ENCODE measurements around the gene RFC2. TPM values are rescaled to one million over a fixed set of nuclear protein-coding genes. Genes with fewer than 3 reads are reported as not detected.
"Not testable (repeated sequence)": the region's sequence is repeated elsewhere in the genome, so short reads cannot be mapped to it uniquely, and the experiment has no call there.

Gene RFC2
- polyA plus RNA-seq, 1 experiment: 22.1 TPM

DNA sequence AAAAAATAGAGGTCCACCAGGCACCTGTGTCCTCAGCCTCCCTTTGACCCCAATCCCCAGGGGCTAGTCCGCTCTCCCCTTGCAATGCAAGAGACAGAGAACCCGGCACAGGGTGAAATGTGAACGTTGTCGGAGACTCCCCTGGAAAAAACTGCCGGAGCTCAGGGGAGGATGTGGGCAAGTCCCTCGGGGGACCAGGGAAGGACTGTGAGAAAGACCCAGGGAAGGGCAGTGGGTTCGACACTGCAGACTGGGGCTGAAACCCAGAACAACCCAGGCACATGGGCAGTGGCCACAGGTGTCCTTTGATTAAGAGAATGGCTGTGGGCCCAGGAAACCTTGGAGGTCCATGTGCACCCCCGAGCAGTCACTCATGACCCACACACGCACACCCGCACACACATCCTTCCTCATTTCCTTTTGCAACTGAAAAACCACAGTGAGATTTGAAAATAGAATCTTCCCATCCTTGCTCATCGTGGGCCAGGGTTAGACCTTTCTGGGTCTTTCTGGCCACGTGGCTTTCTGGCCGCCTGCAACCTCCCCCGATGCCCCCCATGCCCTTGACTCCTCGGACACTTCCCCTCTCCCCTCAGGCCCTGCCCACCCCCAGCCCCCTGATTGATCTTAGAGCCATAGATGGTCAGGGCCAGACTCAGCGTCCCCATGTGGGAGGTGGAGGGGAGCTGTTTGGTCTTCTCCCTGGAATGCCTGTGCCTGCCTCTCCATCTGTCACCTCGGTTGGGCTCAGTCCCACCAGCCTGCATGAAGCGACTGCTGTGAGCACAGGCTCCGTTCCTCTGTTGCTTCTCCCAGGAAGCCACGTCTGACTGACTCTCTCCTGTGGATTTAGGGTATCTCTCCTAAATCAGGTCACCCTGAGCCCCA, 36.5 kb downstream of the RFC2 start:
- ChIA-PET CTCF (interaction anchor here (3.0 kb wide), 1 partner anchor 11 kb away, joined by 19 read pairs; no protein-coding TSS in a partner anchor), POLR2A (no interaction called here)
- TF ChIP-seq, protein P1, sequence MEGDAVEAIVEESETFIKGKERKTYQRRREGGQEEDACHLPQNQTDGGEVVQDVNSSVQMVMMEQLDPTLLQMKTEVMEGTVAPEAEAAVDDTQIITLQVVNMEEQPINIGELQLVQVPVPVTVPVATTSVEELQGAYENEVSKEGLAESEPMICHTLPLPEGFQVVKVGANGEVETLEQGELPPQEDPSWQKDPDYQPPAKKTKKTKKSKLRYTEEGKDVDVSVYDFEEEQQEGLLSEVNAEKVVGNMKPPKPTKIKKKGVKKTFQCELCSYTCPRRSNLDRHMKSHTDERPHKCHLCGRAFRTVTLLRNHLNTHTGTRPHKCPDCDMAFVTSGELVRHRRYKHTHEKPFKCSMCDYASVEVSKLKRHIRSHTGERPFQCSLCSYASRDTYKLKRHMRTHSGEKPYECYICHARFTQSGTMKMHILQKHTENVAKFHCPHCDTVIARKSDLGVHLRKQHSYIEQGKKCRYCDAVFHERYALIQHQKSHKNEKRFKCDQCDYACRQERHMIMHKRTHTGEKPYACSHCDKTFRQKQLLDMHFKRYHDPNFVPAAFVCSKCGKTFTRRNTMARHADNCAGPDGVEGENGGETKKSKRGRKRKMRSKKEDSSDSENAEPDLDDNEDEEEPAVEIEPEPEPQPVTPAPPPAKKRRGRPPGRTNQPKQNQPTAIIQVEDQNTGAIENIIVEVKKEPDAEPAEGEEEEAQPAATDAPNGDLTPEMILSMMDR (IDR thresholded peaks at IDR 0.05; ENCODE audit: insufficient read depth, low read depth, low read length): no peak
- Histone ChIP-seq H3K36me3 (ENCODE audit: control insufficient read depth, insufficient read depth, low read length) (no peaks in the 10 kb centered on the region), H3K4me3 (ENCODE audit: low read depth, low read length) (no peak overlapping the region), H3K27me3 (ENCODE audit: control insufficient read depth, insufficient read depth, low read length) (no peaks in the 10 kb centered on the region)
- DNase-seq (ENCODE audit: low read depth): no peak

DNA sequence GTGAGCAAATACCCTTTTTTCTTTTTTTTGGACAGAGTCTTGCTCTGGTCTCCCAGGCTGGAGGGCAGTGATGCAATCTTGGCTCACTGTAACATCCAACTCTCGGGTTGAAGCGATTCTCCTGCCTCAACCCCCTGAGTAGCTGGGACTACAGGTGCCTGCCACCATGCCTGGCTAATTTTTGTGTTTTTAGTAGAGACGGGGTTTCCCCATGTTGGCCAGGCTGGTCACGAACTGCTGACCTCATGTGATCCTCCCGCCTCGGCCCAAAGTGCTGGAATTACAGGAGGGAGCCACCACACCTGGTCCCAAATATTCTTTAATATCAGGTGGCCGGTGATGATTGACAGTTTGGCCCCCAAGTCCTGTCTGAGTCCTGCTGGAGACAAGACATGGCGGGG, 37.8 kb downstream of the RFC2 start:
- TF ChIP-seq, protein P1 (IDR thresholded peaks at IDR 0.05; ENCODE audit: insufficient read depth, low read depth, low read length): no peak
- H3K27me3 ChIP-seq (ENCODE audit: control insufficient read depth, insufficient read depth, low read length): no peaks in the 10 kb centered on the region
- no peak overlapping the region for H3K4me3 ChIP-seq (ENCODE audit: low read depth, low read length)
- ChIA-PET POLR2A (no interaction called here), CTCF (interaction anchor here (3.0 kb wide), 1 partner anchor 9 kb away, joined by 19 read pairs; no protein-coding TSS in a partner anchor)
- DNase-seq (ENCODE audit: low read depth): no peak
- no peaks in the 10 kb centered on the region for H3K36me3 ChIP-seq (ENCODE audit: control insufficient read depth, insufficient read depth, low read length)

DNA sequence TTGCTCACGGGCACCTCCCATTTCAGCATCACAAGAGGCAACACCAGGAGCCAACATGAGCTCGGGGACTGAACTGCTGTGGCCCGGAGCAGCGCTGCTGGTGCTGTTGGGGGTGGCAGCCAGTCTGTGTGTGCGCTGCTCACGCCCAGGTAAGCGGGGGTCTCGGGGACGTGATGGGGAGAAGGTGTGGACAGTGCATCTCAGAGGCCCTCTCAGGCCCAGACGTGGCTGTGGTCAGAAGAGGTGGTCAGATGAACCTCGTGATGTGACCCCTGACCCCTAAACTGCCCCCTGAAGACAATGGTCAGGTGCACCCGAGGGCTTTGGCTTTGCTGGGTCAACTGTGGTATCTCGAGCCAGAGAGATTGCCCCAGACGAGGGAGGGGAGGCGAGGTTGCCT, 38.3 kb downstream of the RFC2 start:
- ChIA-PET CTCF (interaction anchor here (3.0 kb wide), 1 partner anchor 9 kb away, joined by 19 read pairs; no protein-coding TSS in a partner anchor), POLR2A (no interaction called here)
- H3K4me3 ChIP-seq (ENCODE audit: low read depth, low read length): no peak overlapping the region
- no peaks in the 10 kb centered on the region for H3K27me3 ChIP-seq (ENCODE audit: control insufficient read depth, insufficient read depth, low read length)
- DNase-seq (ENCODE audit: low read depth): no peak
- TF ChIP-seq, protein P1 (IDR thresholded peaks at IDR 0.05; ENCODE audit: insufficient read depth, low read depth, low read length): no peak
- no peaks in the 10 kb centered on the region for H3K36me3 ChIP-seq (ENCODE audit: control insufficient read depth, insufficient read depth, low read length)

DNA sequence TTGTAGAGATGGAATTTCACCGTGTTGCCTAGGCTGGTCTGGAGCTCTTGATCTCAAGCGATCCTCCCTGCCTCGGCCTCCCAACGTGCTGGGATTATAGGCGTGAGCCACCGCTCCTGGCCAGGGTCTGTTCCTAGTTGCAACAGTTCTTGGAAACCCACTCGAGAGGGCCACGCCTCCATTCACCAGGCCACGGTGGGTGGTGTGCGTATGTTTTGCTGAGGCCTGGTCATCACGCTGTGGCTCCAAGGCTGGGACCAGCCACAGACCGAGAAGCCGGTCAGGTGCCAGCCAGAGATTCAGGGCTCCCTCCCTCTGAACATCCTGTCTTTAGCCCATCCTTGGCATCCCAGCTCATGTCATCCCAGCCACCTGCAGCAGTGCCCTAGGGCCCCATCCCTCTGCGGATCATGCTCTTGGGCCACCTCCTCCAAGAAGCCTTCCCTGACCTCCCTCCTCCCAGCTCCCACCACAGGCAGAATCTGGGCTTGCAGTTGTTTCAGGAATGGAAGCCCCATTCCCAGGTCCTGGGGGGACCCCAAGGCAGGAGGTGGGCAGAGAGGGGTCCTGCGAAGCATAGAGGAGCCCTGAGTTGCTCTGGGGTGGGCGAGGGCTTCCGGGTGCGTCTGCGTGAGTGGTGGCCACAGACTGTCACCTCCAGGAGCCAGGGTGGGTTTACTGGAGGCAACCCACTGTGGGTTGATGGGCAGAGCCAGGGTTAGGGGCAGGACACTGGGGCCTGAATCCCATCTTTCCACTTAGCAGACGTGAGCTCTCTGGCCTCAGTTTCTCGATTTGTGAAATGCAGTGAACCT, 39.2 kb downstream of the RFC2 start:
- H3K4me3 ChIP-seq (ENCODE audit: low read depth, low read length): no peak overlapping the region
- H3K36me3 ChIP-seq (ENCODE audit: control insufficient read depth, insufficient read depth, low read length): no peaks in the 10 kb centered on the region
- no peak for DNase-seq (ENCODE audit: low read depth)
- POLR2A ChIA-PET: no interaction called here
- TF ChIP-seq, protein P1 (IDR thresholded peaks at IDR 0.05; ENCODE audit: insufficient read depth, low read depth, low read length): no peak
- CTCF ChIA-PET: no interaction called here
- no peaks in the 10 kb centered on the region for H3K27me3 ChIP-seq (ENCODE audit: control insufficient read depth, insufficient read depth, low read length)

DNA sequence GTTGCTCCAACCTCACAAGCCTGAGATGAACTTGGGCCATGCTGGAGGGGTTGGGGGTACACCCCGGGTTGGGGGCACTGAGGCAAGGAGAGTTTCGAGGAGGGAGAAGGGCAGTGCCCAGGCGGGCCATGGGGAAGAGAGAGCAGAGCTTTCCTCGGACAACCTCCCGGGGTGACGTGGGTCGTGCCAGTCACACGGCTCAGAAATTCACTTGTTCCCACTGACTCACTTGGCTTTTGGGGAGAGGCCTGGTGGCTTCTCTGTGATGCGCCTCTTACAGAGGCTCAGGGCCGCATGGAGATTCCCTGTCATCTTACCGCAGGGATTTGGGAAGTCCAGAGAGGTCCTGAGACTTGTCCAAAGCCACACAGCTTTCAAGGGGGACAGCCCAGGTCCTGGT, 41.5 kb downstream of the RFC2 start:
- H3K4me3 ChIP-seq (ENCODE audit: low read depth, low read length): no peak overlapping the region
- TF ChIP-seq, protein P1 (IDR thresholded peaks at IDR 0.05; ENCODE audit: insufficient read depth, low read depth, low read length): no peak
- H3K36me3 ChIP-seq (ENCODE audit: control insufficient read depth, insufficient read depth, low read length): no peaks in the 10 kb centered on the region
- ChIA-PET CTCF (interaction anchor here (12.9 kb wide), 1 partner anchor 184 kb away, joined by 416 read pairs; no protein-coding TSS in a partner anchor), POLR2A (no interaction called here)
- DNase-seq (ENCODE audit: low read depth): no peak
- no peaks in the 10 kb centered on the region for H3K27me3 ChIP-seq (ENCODE audit: control insufficient read depth, insufficient read depth, low read length)

DNA sequence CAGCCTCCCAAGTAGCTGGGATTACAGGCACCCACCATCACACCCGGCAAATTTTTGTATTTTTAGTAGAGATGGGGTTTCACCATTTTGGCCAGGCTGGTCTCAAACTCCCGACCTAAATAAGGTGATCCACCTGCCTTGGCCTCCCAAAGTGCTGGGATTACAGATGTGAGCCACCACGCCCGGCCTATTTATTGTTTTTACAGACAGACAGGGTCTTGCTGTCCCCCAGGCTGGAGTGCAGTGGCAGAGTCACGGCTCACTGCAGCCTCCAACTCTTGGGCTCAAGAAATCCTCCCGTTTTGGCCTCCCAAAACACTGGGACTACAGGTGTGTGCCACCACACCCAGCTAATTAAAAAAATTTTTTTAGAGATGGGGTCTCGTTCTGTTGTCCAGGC, 46.0 kb downstream of the RFC2 start:
- CTCF ChIA-PET: interaction anchor here (2.3 to 12.9 kb wide), 2 partner anchors 9 to 188 kb away, joined by 19 to 416 read pairs; no protein-coding TSS in a partner anchor
- H3K36me3 ChIP-seq (ENCODE audit: control insufficient read depth, insufficient read depth, low read length); POLR2A ChIA-PET; H3K4me3 ChIP-seq (ENCODE audit: low read depth, low read length); DNase-seq (ENCODE audit: low read depth); H3K27me3 ChIP-seq (ENCODE audit: control insufficient read depth, insufficient read depth, low read length): not testable (repeated sequence)
